Transverse colon (tissue), 4 donors: Measurements from ENCODE around the gene TTC16.

Source experiments
- CTCF ChIP-seq, 5 experiments: fragments of 200-600 bp in 3 of 5; fragments of 450-650 bp in 2 of 5; sonication (generic) in 3 of 5; IDR thresholded peaks; 1 replicate in 2 of 5; 2 replicates in 3 of 5; pipeline ENCODE4 v1.5.1; 2016 to 2017; ENCODE audit warnings: antibody characterized with exemption in 5 of 5, inconsistent platforms in 3 of 5, mild to moderate bottlenecking in 2 of 5, moderate library complexity in 1 of 5
- EP300 ChIP-seq: sonication (generic); formaldehyde crosslinking; IDR thresholded peaks from one replicate; pipeline ENCODE4 v1.6.1; 2017; ENCODE audit warnings: antibody characterized with exemption, low read depth
- POLR2A ChIP-seq: fragments of 450-650 bp; IDR thresholded peaks from one replicate; pipeline ENCODE4 v1.6.1; 2016; ENCODE audit warnings: antibody characterized with exemption, mild to moderate bottlenecking, moderate library complexity
- POLR2AphosphoS5 ChIP-seq, 3 donors: sonication (generic); formaldehyde crosslinking; IDR thresholded peaks; one replicate each; pipeline ENCODE4 v1.6.1; 2016; ENCODE audit warnings: antibody characterized with exemption in 3 of 3

- TF ChIP-seq POLR2AphosphoS5 (IDR thresholded peaks at IDR 0.05) = no peak
- TF ChIP-seq CTCF (IDR thresholded peaks at IDR 0.05) = no peak
- TF ChIP-seq POLR2A = no peak
- no peak for TF ChIP-seq EP300
Observed at GRCh38 chr9:127753622-127754021, 37.7 kb downstream of the TTC16 start.
